HEK293 (cell line): Measurements from ENCODE around the gene RPL31.

Experiments
- GLIS2 ChIP-seq: fragments of 450-650 bp; formaldehyde crosslinking; IDR thresholded peaks from 2 replicates; pipeline ENCODE4 v1.5.1; 2016; ENCODE audit warnings: missing biosample characterization, missing genetic modification characterization
- KLF1 ChIP-seq: fragments of 450-650 bp; formaldehyde crosslinking; IDR thresholded peaks from 2 replicates; pipeline ENCODE4 v1.5.1; 2016; ENCODE audit warnings: missing biosample characterization, missing genetic modification characterization
- SP7 ChIP-seq: fragments of 450-650 bp; formaldehyde crosslinking; IDR thresholded peaks from 2 replicates; pipeline ENCODE4 v1.5.1; 2016; ENCODE audit warnings: missing biosample characterization, missing genetic modification characterization
- ZFP37 ChIP-seq: fragments of 450-650 bp; formaldehyde crosslinking; IDR thresholded peaks from 2 replicates; pipeline ENCODE4 v1.5.1; 2016; ENCODE audit warnings: missing biosample characterization, missing genetic modification characterization
- ZFP69B ChIP-seq: fragments of 450-650 bp; formaldehyde crosslinking; IDR thresholded peaks from 2 replicates; pipeline ENCODE4 v1.5.1; 2016; ENCODE audit warnings: missing biosample characterization, missing genetic modification characterization
- ZNF175 ChIP-seq: fragments of 450-650 bp; formaldehyde crosslinking; IDR thresholded peaks from 2 replicates; pipeline ENCODE4 v1.5.1; 2016; ENCODE audit warnings: missing biosample characterization, missing genetic modification characterization
- ZNF223 ChIP-seq: fragments of 450-650 bp; formaldehyde crosslinking; IDR thresholded peaks from 2 replicates; pipeline ENCODE4 v1.5.1; 2016; ENCODE audit warnings: missing biosample characterization, missing genetic modification characterization
- ZNF292 ChIP-seq: fragments of 450-650 bp; formaldehyde crosslinking; IDR thresholded peaks from 2 replicates; pipeline ENCODE4 v1.5.1; 2016; ENCODE audit warnings: low read depth, missing biosample characterization, missing genetic modification characterization, borderline replicate concordance
- ZNF404 ChIP-seq: fragments of 450-650 bp; formaldehyde crosslinking; IDR thresholded peaks from 2 replicates; pipeline ENCODE4 v1.5.1; 2017; ENCODE audit warnings: missing biosample characterization, missing genetic modification characterization
- ZNF426 ChIP-seq: fragments of 450-650 bp; formaldehyde crosslinking; IDR thresholded peaks from 2 replicates; pipeline ENCODE4 v1.5.1; 2017; ENCODE audit warnings: missing biosample characterization, missing genetic modification characterization, mild to moderate bottlenecking, inconsistent platforms, moderate library complexity
- ZNF501 ChIP-seq: fragments of 450-650 bp; formaldehyde crosslinking; IDR thresholded peaks from 2 replicates; pipeline ENCODE4 v1.5.1; 2016; ENCODE audit warnings: missing biosample characterization, missing genetic modification characterization
- ZNF610 ChIP-seq: fragments of 450-650 bp; formaldehyde crosslinking; IDR thresholded peaks from 2 replicates; pipeline ENCODE4 v1.5.1; 2016; ENCODE audit warnings: missing biosample characterization, missing genetic modification characterization, borderline replicate concordance
- ZNF707 ChIP-seq: fragments of 450-650 bp; formaldehyde crosslinking; IDR thresholded peaks from 2 replicates; pipeline ENCODE4 v1.5.1; 2016; ENCODE audit warnings: missing biosample characterization, missing genetic modification characterization
- ZNF76 ChIP-seq: fragments of 450-650 bp; formaldehyde crosslinking; IDR thresholded peaks from 2 replicates; pipeline ENCODE4; 2016; ENCODE audit warnings: low read depth, missing biosample characterization, missing genetic modification characterization, borderline replicate concordance
- ZNF777 ChIP-seq: fragments of 450-650 bp; formaldehyde crosslinking; IDR thresholded peaks from 2 replicates; pipeline ENCODE4 v1.5.1; 2017; ENCODE audit warnings: missing biosample characterization, missing genetic modification characterization, borderline replicate concordance
- ZNF792 ChIP-seq: fragments of 450-650 bp; formaldehyde crosslinking; IDR thresholded peaks from 2 replicates; pipeline ENCODE4 v1.5.1; 2016; ENCODE audit warnings: missing biosample characterization, missing genetic modification characterization
- TF ChIP-seq, protein P1 (sequence below): fragments of 450-650 bp; formaldehyde crosslinking; IDR thresholded peaks from 2 replicates; pipeline ENCODE4 v1.5.1; 2016; ENCODE audit warnings: missing biosample characterization, missing genetic modification characterization
- TF ChIP-seq, protein P2 (sequence below): fragments of 450-650 bp; formaldehyde crosslinking; IDR thresholded peaks from 2 replicates; pipeline ENCODE4 v1.5.1; 2016; ENCODE audit warnings: missing biosample characterization, missing genetic modification characterization, low read depth
- TF ChIP-seq, protein P3 (sequence below): fragments of 450-650 bp; formaldehyde crosslinking; IDR thresholded peaks from 2 replicates; pipeline ENCODE4 v1.5.1; 2017; ENCODE audit warnings: missing biosample characterization, missing genetic modification characterization
- TF ChIP-seq, protein P4 (sequence below): fragments of 450-650 bp; formaldehyde crosslinking; IDR thresholded peaks from 2 replicates; pipeline ENCODE4 v1.5.1; 2016; ENCODE audit warnings: missing biosample characterization, missing genetic modification characterization
- TF ChIP-seq, protein P5 (sequence below): fragments of 450-650 bp; formaldehyde crosslinking; conservative IDR thresholded peaks from 2 replicates; pipeline ENCODE4 v1.5.1; 2016; ENCODE audit warnings: low read depth, missing biosample characterization, missing genetic modification characterization
- TF ChIP-seq, protein P6 (sequence below): fragments of 450-650 bp; formaldehyde crosslinking; IDR thresholded peaks from 2 replicates; pipeline ENCODE4 v1.5.1; 2016; ENCODE audit warnings: missing biosample characterization, missing genetic modification characterization
- TF ChIP-seq, protein P7 (sequence below): fragments of 450-650 bp; formaldehyde crosslinking; optimal IDR thresholded peaks from 2 replicates; pipeline ENCODE3; 2016; ENCODE audit warnings: missing biosample characterization, mild to moderate bottlenecking, missing genetic modification characterization

RPL31 gene

DNA sequence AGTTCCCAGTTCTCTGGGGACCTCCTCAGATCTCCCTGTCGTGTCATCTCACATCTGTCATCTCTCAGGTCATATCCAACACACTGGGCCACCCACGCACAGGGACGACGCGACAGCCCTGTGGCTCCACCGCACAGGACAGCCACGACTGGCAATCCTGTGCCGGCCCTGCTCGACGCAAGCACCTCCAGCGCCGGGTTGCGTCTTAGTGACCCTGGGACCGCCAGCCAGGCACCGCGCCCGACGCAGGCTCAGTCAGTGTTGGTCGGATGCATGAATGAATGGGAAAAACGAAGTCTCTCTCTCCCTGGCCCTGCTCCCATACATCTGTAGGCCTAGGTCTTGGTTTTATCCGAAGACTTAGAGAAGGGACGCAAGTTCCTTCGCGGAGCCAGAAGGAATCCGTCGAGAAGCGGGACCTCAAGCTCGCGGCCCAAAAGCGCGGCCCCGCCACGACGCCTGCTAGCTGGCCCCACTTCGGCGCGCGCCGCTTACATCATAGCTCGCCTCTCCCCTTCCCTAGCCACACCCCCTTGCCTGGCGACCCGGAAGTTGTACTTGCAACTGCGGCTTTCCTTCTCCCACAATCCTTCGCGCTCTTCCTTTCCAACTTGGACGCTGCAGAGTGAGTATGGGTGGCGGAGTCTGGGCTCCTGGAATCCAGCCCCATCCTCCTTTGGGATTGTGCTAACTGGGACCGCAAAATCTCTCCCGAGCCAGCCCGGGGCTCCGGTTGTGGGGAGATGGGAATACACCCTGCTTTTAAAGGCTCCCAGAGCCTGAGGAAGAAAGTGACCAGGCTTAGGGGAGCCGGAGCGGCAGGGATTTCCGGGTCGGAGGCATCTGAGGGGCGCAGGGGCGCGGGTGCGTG, at the start of gene RPL31 (continued):
- TF ChIP-seq, protein P1, sequence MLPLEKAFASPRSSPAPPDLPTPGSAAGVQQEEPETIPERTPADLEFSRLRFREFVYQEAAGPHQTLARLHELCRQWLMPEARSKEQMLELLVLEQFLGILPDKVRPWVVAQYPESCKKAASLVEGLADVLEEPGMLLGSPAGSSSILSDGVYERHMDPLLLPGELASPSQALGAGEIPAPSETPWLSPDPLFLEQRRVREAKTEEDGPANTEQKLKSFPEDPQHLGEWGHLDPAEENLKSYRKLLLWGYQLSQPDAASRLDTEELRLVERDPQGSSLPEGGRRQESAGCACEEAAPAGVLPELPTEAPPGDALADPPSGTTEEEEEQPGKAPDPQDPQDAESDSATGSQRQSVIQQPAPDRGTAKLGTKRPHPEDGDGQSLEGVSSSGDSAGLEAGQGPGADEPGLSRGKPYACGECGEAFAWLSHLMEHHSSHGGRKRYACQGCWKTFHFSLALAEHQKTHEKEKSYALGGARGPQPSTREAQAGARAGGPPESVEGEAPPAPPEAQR (tag by site-specific recombination): no peak
- TF ChIP-seq ZNF223 (no peak), ZNF610 (tag by site-specific recombination) (peak; percentile 38; the same call in 1 of the 2 replicates), ZNF501 (tag by site-specific recombination) (peak; percentile 57; the same call in 1 of the 2 replicates), ZNF404 (tag by site-specific recombination) (no peak), ZNF76 (peak; percentile 94), ZNF792 (tag by site-specific recombination) (no peak), SP7 (tag by site-specific recombination) (peak; percentile 62; the same call in 1 of the 2 replicates), ZNF777 (no peak), ZFP37 (tag by site-specific recombination) (0 out of 2 replicates have a peak, but pooled peaks have one; percentile 39), GLIS2 (tag by site-specific recombination) (no peak), ZNF707 (tag by site-specific recombination) (no peak), KLF1 (tag by site-specific recombination) (0 out of 2 replicates have a peak, but pooled peaks have one; percentile 15), ZFP69B (tag by site-specific recombination) (peak; percentile 100), ZNF426 (no peak), ZNF175 (tag by site-specific recombination) (no peak), ZNF292 (tag by site-specific recombination) (no peak)
- TF ChIP-seq, protein P2, sequence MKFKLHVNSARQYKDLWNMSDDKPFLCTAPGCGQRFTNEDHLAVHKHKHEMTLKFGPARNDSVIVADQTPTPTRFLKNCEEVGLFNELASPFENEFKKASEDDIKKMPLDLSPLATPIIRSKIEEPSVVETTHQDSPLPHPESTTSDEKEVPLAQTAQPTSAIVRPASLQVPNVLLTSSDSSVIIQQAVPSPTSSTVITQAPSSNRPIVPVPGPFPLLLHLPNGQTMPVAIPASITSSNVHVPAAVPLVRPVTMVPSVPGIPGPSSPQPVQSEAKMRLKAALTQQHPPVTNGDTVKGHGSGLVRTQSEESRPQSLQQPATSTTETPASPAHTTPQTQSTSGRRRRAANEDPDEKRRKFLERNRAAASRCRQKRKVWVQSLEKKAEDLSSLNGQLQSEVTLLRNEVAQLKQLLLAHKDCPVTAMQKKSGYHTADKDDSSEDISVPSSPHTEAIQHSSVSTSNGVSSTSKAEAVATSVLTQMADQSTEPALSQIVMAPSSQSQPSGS (tag by site-specific recombination): peak; percentile 39; the same call in 1 of the 2 replicates
- TF ChIP-seq, protein P3, sequence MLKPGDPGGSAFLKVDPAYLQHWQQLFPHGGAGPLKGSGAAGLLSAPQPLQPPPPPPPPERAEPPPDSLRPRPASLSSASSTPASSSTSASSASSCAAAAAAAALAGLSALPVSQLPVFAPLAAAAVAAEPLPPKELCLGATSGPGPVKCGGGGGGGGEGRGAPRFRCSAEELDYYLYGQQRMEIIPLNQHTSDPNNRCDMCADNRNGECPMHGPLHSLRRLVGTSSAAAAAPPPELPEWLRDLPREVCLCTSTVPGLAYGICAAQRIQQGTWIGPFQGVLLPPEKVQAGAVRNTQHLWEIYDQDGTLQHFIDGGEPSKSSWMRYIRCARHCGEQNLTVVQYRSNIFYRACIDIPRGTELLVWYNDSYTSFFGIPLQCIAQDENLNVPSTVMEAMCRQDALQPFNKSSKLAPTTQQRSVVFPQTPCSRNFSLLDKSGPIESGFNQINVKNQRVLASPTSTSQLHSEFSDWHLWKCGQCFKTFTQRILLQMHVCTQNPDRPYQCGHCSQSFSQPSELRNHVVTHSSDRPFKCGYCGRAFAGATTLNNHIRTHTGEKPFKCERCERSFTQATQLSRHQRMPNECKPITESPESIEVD (tag by site-specific recombination): no peak
- TF ChIP-seq, protein P4, sequence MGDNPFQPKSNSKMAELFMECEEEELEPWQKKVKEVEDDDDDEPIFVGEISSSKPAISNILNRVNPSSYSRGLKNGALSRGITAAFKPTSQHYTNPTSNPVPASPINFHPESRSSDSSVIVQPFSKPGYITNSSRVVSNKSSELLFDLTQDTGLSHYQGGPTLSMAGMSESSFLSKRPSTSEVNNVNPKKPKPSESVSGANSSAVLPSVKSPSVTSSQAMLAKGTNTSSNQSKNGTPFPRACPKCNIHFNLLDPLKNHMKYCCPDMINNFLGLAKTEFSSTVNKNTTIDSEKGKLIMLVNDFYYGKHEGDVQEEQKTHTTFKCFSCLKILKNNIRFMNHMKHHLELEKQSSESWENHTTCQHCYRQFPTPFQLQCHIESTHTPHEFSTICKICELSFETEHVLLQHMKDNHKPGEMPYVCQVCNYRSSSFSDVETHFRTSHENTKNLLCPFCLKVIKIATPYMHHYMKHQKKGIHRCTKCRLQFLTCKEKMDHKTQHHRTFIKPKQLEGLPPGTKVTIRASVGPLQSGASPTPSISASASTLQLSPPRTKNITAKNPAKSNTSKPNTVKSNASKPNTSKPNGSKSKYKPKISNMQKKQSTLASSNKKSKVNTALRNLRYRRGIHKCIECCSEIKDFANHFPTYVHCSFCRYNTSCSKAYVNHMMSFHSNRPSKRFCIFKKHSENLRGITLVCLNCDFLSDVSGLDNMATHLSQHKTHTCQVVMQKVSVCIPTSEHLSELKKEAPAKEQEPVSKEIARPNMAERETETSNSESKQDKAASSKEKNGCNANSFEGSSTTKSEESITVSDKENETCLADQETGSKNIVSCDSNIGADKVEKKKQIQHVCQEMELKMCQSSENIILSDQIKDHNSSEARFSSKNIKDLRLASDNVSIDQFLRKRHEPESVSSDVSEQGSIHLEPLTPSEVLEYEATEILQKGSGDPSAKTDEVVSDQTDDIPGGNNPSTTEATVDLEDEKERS (tag by site-specific recombination): no peak
- TF ChIP-seq, protein P5, sequence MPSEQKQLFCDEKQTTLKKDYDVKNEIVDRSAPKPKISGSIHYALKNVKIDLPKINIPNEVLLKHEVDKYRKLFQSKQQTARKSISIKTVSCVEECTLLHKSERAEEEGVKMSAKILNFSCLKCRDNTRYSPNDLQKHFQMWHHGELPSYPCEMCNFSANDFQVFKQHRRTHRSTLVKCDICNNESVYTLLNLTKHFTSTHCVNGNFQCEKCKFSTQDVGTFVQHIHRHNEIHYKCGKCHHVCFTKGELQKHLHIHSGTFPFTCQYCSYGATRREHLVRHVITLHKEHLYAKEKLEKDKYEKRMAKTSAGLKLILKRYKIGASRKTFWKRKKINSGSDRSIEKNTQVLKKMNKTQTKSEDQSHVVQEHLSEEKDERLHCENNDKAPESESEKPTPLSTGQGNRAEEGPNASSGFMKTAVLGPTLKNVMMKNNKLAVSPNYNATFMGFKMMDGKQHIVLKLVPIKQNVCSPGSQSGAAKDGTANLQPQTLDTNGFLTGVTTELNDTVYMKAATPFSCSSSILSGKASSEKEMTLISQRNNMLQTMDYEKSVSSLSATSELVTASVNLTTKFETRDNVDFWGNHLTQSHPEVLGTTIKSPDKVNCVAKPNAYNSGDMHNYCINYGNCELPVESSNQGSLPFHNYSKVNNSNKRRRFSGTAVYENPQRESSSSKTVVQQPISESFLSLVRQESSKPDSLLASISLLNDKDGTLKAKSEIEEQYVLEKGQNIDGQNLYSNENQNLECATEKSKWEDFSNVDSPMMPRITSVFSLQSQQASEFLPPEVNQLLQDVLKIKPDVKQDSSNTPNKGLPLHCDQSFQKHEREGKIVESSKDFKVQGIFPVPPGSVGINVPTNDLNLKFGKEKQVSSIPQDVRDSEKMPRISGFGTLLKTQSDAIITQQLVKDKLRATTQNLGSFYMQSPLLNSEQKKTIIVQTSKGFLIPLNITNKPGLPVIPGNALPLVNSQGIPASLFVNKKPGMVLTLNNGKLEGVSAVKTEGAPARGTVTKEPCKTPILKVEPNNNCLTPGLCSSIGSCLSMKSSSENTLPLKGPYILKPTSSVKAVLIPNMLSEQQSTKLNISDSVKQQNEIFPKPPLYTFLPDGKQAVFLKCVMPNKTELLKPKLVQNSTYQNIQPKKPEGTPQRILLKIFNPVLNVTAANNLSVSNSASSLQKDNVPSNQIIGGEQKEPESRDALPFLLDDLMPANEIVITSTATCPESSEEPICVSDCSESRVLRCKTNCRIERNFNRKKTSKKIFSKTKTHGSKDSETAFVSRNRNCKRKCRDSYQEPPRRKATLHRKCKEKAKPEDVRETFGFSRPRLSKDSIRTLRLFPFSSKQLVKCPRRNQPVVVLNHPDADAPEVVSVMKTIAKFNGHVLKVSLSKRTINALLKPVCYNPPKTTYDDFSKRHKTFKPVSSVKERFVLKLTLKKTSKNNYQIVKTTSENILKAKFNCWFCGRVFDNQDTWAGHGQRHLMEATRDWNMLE (tag by site-specific recombination): peak; percentile 93
- TF ChIP-seq, protein P6, sequence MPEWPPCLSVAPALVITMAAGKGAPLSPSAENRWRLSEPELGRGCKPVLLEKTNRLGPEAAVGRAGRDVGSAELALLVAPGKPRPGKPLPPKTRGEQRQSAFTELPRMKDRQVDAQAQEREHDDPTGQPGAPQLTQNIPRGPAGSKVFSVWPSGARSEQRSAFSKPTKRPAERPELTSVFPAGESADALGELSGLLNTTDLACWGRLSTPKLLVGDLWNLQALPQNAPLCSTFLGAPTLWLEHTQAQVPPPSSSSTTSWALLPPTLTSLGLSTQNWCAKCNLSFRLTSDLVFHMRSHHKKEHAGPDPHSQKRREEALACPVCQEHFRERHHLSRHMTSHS (tag by site-specific recombination): no peak
- TF ChIP-seq, protein P7, sequence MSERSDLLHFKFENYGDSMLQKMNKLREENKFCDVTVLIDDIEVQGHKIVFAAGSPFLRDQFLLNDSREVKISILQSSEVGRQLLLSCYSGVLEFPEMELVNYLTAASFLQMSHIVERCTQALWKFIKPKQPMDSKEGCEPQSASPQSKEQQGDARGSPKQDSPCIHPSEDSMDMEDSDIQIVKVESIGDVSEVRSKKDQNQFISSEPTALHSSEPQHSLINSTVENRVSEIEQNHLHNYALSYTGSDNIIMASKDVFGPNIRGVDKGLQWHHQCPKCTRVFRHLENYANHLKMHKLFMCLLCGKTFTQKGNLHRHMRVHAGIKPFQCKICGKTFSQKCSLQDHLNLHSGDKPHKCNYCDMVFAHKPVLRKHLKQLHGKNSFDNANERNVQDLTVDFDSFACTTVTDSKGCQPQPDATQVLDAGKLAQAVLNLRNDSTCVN (tag by site-specific recombination): peak; percentile 91
